ENCODE results near the gene MYO1H. TPM values are rescaled to one million over a fixed set of nuclear protein-coding genes. Genes with fewer than 3 reads are reported as not detected.
"Not testable (repeated sequence)": the region's sequence is repeated elsewhere in the genome, so short reads cannot be mapped to it uniquely, and the experiment has no call there.

Gene MYO1H
- total RNA-seq, 3 donors from 2014 or later (not counting 1 experiment from before 2014, with no cell fraction given), result not detected

DNA sequence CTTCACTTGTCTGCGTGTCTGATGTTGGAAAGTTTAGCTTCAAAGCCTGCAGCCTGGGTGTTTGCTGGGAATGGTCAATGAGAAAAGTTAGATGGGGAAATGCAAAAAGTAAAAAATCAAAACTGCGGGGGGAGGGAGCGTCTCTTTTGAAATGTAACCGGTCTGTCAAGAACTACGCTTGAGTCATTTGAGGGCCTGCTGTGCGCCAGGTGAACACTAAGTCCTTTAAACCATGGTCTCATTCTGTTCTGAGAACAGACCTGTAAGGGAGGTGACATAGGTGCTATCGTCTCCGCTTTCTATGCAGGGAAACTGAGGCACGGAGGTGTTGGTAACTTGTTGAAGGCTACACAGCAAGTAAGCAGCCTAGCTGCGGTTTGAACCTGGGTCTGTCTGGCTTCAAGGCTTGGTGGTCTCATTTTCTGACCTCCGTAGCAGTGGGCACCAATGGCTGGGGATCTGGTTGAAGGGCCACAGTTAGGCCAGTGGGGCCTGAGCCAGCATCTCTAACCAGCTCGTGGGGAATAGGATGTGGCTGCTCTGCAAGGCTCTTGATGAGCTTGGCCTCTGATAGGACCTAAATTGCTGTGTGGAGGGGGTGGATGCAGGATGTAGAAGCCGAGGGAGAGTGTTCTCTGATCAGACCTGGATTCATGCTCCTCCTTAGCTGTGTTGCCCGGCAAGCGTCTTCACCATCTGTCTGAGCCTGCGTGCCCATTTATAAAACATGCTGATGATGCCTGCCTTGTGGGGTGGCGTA is 87.9 kb downstream of the MYO1H start:
- ATAC-seq (no peak), DNase-seq (no peak)
- Mint-ChIP-seq H3K4me3 (no peak overlapping the region), H3K4me1 (peaks cover 10 to 15% of the 10 kb centered on the region in 2 donors), H3K27ac (no peak overlapping the region), H3K36me3 (no peaks in the 10 kb centered on the region), H3K9me3 (no peaks in the 10 kb centered on the region), H3K27me3 (ENCODE audit: low read depth in 2 of 2) (no peaks in the 10 kb centered on the region)
- intact Hi-C loops (cut with micrococcal nuclease), result no loop called here
- no peak overlapping the region for H3K27ac ChIP-seq (ENCODE audit: low read length)
- H3K36me3 ChIP-seq (ENCODE audit: control insufficient read depth, insufficient read depth, low read length), result no peaks in the 10 kb centered on the region
- WGBS (ENCODE audit: insufficient coverage), result 90% methylated on average over 17 of the region's 17 CpGs
- TF ChIP-seq CTCF (IDR thresholded peaks at IDR 0.05), result no peak
- no peak overlapping the region for H3K4me3 ChIP-seq (ENCODE audit: low read length)
- H3K4me1 ChIP-seq (ENCODE audit: control insufficient read depth, insufficient read depth, low read length), result peaks cover 12% of the 10 kb centered on the region
- H3K27me3 ChIP-seq (ENCODE audit: control insufficient read depth, insufficient read depth, low read length), result no peaks in the 10 kb centered on the region
- no peaks in the 10 kb centered on the region for H3K9me3 ChIP-seq (ENCODE audit: control insufficient read depth, insufficient read depth, low read length)

GRCh38 chr12:109436188-109436560 is 88.5 kb downstream of the MYO1H start:
- Histone ChIP-seq H3K9me3 (ENCODE audit: control insufficient read depth, insufficient read depth, low read length) (no peaks in the 10 kb centered on the region), H3K36me3 (ENCODE audit: control insufficient read depth, insufficient read depth, low read length) (no peaks in the 10 kb centered on the region), H3K4me1 (ENCODE audit: control insufficient read depth, insufficient read depth, low read length) (peaks cover 12% of the 10 kb centered on the region), H3K4me3 (ENCODE audit: low read length) (no peak overlapping the region), H3K27me3 (ENCODE audit: control insufficient read depth, insufficient read depth, low read length) (no peaks in the 10 kb centered on the region), H3K27ac (ENCODE audit: low read length) (no peak overlapping the region)
- ATAC-seq (no peak), DNase-seq (no peak)
- Mint-ChIP-seq H3K36me3 (no peaks in the 10 kb centered on the region), H3K27ac (no peak overlapping the region), H3K27me3 (ENCODE audit: low read depth in 2 of 2) (no peaks in the 10 kb centered on the region), H3K4me1 (peaks cover 10 to 15% of the 10 kb centered on the region in 2 donors), H3K9me3 (no peaks in the 10 kb centered on the region), H3K4me3 (no peak overlapping the region)
- 77% methylated on average over 7 of the region's 7 CpGs for WGBS (ENCODE audit: insufficient coverage)
- intact Hi-C loops (cut with micrococcal nuclease), result no loop called here
- TF ChIP-seq CTCF (IDR thresholded peaks at IDR 0.05), result no peak

DNA sequence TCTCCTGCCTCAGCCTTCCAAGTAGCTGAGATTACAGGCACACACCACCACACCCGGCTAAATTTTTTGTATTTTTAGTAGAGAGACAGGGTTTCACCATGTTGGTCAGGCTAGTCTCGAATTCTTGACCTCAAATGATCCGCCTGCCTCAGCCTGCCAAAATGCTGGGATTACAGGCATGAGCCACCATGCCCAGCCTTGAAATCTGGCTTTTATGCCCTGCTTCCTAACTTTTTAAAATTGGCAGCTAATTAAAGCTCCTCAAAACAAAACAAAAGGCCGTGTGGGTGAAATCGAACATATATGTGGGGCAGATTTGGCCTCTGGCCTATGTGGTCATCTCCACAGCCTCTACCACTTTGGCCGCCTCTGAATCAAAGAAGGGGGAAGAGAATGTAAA is 91.5 kb downstream of the MYO1H start:
- DNase-seq, result no peak
- H3K4me1 ChIP-seq (ENCODE audit: control insufficient read depth, insufficient read depth, low read length), result peaks cover 5% of the 10 kb centered on the region
- H3K27me3 ChIP-seq (ENCODE audit: control insufficient read depth, insufficient read depth, low read length), result no peaks in the 10 kb centered on the region
- H3K27ac ChIP-seq (ENCODE audit: low read length), result no peak overlapping the region
- H3K27me3 Mint-ChIP-seq (ENCODE audit: low read depth in 2 of 2), result no peaks in the 10 kb centered on the region
- H3K4me1 Mint-ChIP-seq, result peaks cover 5 to 10% of the 10 kb centered on the region in 2 donors
- intact Hi-C loops (cut with micrococcal nuclease), result no loop called here
- no peaks in the 10 kb centered on the region for H3K9me3 ChIP-seq (ENCODE audit: control insufficient read depth, insufficient read depth, low read length)
- no peak overlapping the region for H3K27ac Mint-ChIP-seq
- no peak overlapping the region for H3K4me3 Mint-ChIP-seq
- no peak overlapping the region for H3K4me3 ChIP-seq (ENCODE audit: low read length)
- H3K36me3 ChIP-seq (ENCODE audit: control insufficient read depth, insufficient read depth, low read length), result no peaks in the 10 kb centered on the region
- over 99% methylated on average over 6 of the region's 6 CpGs for WGBS (ENCODE audit: insufficient coverage)
- H3K9me3 Mint-ChIP-seq, result no peaks in the 10 kb centered on the region
- H3K36me3 Mint-ChIP-seq, result no peaks in the 10 kb centered on the region
- ATAC-seq, result no peak
- TF ChIP-seq CTCF (IDR thresholded peaks at IDR 0.05), result no peak

DNA sequence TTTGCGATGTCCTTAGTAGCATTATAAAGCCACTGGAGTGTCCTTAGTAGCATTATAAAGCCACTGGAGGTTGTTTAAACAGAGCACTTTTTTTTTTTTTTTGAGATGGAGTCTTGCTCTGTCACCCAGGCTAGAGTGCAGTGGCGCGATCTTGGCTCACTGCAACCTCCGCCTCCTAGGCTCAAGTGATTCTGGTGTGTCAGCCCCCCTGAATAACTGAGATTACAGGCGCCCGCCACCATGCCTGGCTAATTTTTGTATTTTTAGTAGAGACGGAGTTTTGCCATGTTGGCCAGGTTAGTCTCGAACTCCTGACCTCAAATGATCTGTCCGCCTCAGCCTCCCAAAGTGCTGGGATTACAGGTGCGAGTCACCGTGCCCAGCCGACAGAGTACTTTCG is 92.3 kb downstream of the MYO1H start:
- ATAC-seq; H3K4me3 Mint-ChIP-seq; H3K4me3 ChIP-seq (ENCODE audit: low read length); H3K27ac ChIP-seq (ENCODE audit: low read length); H3K36me3 ChIP-seq (ENCODE audit: control insufficient read depth, insufficient read depth, low read length); H3K27me3 Mint-ChIP-seq (ENCODE audit: low read depth in 2 of 2); H3K27me3 ChIP-seq (ENCODE audit: control insufficient read depth, insufficient read depth, low read length); H3K36me3 Mint-ChIP-seq; H3K4me1 ChIP-seq (ENCODE audit: control insufficient read depth, insufficient read depth, low read length); intact Hi-C loops (cut with micrococcal nuclease); H3K9me3 Mint-ChIP-seq; DNase-seq; H3K9me3 ChIP-seq (ENCODE audit: control insufficient read depth, insufficient read depth, low read length): not testable (repeated sequence)
- 97% methylated on average over 13 of the region's 13 CpGs for WGBS (ENCODE audit: insufficient coverage)
- Mint-ChIP-seq H3K4me1 (peaks cover 12 to 18% of the 10 kb centered on the region in 2 donors), H3K27ac (peak overlapping the region in 1 of 2 donors; percentile 40)

Data from natural killer cell (primary cell).